PC-3 (cell line): ENCODE results near the gene DEFB126.
"Not testable (repeated sequence)": the region's sequence is repeated elsewhere in the genome, so short reads cannot be mapped to it uniquely, and the experiment has no call there.

Source experiments
- CTCF ChIP-seq: fragments of 300-600 bp; sonication (generic); conservative IDR thresholded peaks from 2 replicates; pipeline ENCODE4 v1.5.1; 2017; ENCODE audit warnings: antibody characterized with exemption, low read depth, mild to moderate bottlenecking, low read length
- EZH2 ChIP-seq: fragments of 300-600 bp; sonication (generic); IDR thresholded peaks from one replicate; pipeline ENCODE4 v1.6.1; 2017; ENCODE audit warnings: antibody characterized with exemption, mild to moderate bottlenecking, low read length; ENCODE audit not compliant: unreplicated experiment
- EZH2phosphoT487 ChIP-seq: fragments of 300-600 bp; sonication (generic); IDR thresholded peaks from 2 replicates; pipeline ENCODE4 v1.6.1; 2018; ENCODE audit warnings: mild to moderate bottlenecking, antibody characterized with exemption, low read length, borderline replicate concordance

- not testable (repeated sequence) for TF ChIP-seq CTCF, EZH2, EZH2phosphoT487
Measured at GRCh38 chr20:129786-130323, 12.5 kb upstream of the DEFB126 start.
